ENCODE measurements around the gene PCDHAC2.

GRCh38 chr5:141001844-141002604 is 35.7 kb downstream of the PCDHAC2 start:
- TF ChIP-seq EZH2phosphoT487 (IDR thresholded peaks at IDR 0.05) (no peak), CTCF (IDR thresholded peaks at IDR 0.05) (no peak), EZH2 (IDR thresholded peaks at IDR 0.05) (no peak)

All from neural progenitor cell (in vitro differentiated cells).